PFSK-1 (cell line): ENCODE results near the gene UBAC2.

Source experiments
- FOXP2 ChIP-seq: optimal IDR thresholded peaks from 2 replicates; pipeline ENCODE3; 2011; ENCODE audit warnings: borderline replicate concordance, control low read depth, inconsistent platforms; ENCODE audit not compliant: insufficient read depth; ENCODE audit errors: extremely low read length, extremely low read depth
- POLR2AphosphoS5 ChIP-seq: IDR thresholded peaks from 2 replicates; pipeline ENCODE4 v1.6.1; 2012; ENCODE audit warnings: low read depth, mild to moderate bottlenecking, control low read depth, low read length, moderate library complexity
- SIN3A ChIP-seq: IDR thresholded peaks from 2 replicates; pipeline ENCODE4 v1.6.1; 2012; ENCODE audit warnings: mild to moderate bottlenecking, low read length, moderate library complexity, borderline replicate concordance; ENCODE audit not compliant: insufficient read depth
- TAF1 ChIP-seq: IDR thresholded peaks from 2 replicates; pipeline ENCODE4 v1.6.1; 2012; ENCODE audit warnings: low read length, control low read depth, borderline replicate concordance; ENCODE audit not compliant: insufficient read depth
- TF ChIP-seq, protein P1 (sequence below), 2 experiments: IDR thresholded peaks; 2 replicates each; pipeline versions ENCODE4 v1.6.1 to v1.8.0; 2011 to 2012; ENCODE audit warnings: low read depth in 2 of 2, low read length in 2 of 2, control low read depth in 1 of 2, inconsistent platforms in 1 of 2, mild to moderate bottlenecking in 1 of 2, moderate library complexity in 1 of 2; ENCODE audit not compliant: insufficient read depth in 1 of 2

DNA sequence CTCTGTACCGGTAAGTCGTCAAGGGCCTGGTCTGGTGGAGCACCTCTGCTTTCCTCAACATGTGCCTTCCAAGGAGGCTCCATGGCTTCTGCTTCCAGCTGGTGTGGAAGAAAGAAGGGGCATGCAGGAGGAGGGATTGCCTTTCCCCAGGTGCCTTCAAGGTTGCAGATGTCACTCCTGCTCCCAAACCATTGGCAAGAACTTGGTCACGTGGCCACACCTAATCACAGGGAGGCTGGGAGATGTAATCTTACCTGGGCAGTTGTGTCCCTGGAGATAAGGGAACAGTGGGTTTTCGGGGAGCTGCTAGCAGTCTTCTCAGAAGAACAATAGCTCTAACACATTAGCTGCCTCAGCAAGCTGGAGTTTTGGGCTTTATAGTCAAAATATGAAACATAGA, 67.3 kb downstream of the UBAC2 start:
- TF ChIP-seq POLR2AphosphoS5 (no peak), TAF1 (no peak), SIN3A (no peak), FOXP2 (no peak)
- TF ChIP-seq, protein P1, sequence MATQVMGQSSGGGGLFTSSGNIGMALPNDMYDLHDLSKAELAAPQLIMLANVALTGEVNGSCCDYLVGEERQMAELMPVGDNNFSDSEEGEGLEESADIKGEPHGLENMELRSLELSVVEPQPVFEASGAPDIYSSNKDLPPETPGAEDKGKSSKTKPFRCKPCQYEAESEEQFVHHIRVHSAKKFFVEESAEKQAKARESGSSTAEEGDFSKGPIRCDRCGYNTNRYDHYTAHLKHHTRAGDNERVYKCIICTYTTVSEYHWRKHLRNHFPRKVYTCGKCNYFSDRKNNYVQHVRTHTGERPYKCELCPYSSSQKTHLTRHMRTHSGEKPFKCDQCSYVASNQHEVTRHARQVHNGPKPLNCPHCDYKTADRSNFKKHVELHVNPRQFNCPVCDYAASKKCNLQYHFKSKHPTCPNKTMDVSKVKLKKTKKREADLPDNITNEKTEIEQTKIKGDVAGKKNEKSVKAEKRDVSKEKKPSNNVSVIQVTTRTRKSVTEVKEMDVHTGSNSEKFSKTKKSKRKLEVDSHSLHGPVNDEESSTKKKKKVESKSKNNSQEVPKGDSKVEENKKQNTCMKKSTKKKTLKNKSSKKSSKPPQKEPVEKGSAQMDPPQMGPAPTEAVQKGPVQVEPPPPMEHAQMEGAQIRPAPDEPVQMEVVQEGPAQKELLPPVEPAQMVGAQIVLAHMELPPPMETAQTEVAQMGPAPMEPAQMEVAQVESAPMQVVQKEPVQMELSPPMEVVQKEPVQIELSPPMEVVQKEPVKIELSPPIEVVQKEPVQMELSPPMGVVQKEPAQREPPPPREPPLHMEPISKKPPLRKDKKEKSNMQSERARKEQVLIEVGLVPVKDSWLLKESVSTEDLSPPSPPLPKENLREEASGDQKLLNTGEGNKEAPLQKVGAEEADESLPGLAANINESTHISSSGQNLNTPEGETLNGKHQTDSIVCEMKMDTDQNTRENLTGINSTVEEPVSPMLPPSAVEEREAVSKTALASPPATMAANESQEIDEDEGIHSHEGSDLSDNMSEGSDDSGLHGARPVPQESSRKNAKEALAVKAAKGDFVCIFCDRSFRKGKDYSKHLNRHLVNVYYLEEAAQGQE (IDR thresholded peaks at IDR 0.05; ENCODE audit: insufficient read depth in 1 of 2, low read depth in 2 of 2, low read length in 2 of 2), result no peak
